Naive B cell (primary cell): ENCODE measurements around the gene PIGN. TPM values are rescaled to one million over a fixed set of nuclear protein-coding genes. Genes with fewer than 3 reads are reported as not detected.
A peak's percentile ranks its signal among the peaks of the same experiment; 100 is the strongest.

Experiments used
- ATAC-seq, 2 donors: fragments of 150-1000 bp; cut with Tn5 transposase; 2 replicates each; pipeline ENCODE4 v1.10.0; 2021; ENCODE audit warnings: low read depth in 2 of 2, mild to moderate bottlenecking in 2 of 2, moderate library complexity in 2 of 2
- DNase-seq: peaks from one replicate; pipeline ENCODE4 v3.0.0; 2022
- H3K27ac Mint-ChIP-seq, 6 donors: one replicate each; pipeline ENCODE4 v1.8.0; 2020 to 2022; ENCODE audit warnings: mild to moderate bottlenecking in 6 of 6, mixed read lengths in 6 of 6, moderate library complexity in 5 of 6, inconsistent platforms in 2 of 6
- H3K27me3 Mint-ChIP-seq, 3 donors: one replicate each; pipeline ENCODE4 v1.8.0; 2021 to 2022; ENCODE audit warnings: mixed read lengths in 3 of 3, mild to moderate bottlenecking in 1 of 3
- H3K36me3 Mint-ChIP-seq, 2 donors: one replicate each; pipeline ENCODE4 v1.8.0; 2020 to 2022; ENCODE audit warnings: mixed read lengths in 2 of 2, inconsistent platforms in 1 of 2, mild to moderate bottlenecking in 1 of 2
- H3K4me1 Mint-ChIP-seq, 3 donors: one replicate each; pipeline ENCODE4 v1.8.0; 2020 to 2022; ENCODE audit warnings: mixed read lengths in 3 of 3, inconsistent platforms in 1 of 3, mild to moderate bottlenecking in 1 of 3, moderate library complexity in 1 of 3
- H3K4me3 Mint-ChIP-seq, 8 donors: one replicate each; pipeline ENCODE4 v1.8.0; 2020 to 2022; ENCODE audit warnings: mild to moderate bottlenecking in 8 of 8, mixed read lengths in 8 of 8, moderate library complexity in 8 of 8, inconsistent platforms in 2 of 8
- H3K9me3 Mint-ChIP-seq, 7 donors: one replicate each; pipeline ENCODE4 v1.8.0; 2020 to 2022; ENCODE audit warnings: mixed read lengths in 7 of 7, mild to moderate bottlenecking in 5 of 7, inconsistent platforms in 2 of 7, moderate library complexity in 1 of 7
- polyA plus RNA-seq, 6 donors: library from polyadenylated mRNA; unstranded; fragments of 300-500 nt; fragmentation: Illumina TruSeq; gene quantifications; one replicate each; pipeline ENCODE4 v1.2.3, GENCODE V29; 2021; ENCODE audit warnings: low read depth in 6 of 6

PIGN gene
- polyA plus RNA-seq, 6 donors from 2014 or later = 6.4 to 18.5 (median 14.7) TPM

DNA sequence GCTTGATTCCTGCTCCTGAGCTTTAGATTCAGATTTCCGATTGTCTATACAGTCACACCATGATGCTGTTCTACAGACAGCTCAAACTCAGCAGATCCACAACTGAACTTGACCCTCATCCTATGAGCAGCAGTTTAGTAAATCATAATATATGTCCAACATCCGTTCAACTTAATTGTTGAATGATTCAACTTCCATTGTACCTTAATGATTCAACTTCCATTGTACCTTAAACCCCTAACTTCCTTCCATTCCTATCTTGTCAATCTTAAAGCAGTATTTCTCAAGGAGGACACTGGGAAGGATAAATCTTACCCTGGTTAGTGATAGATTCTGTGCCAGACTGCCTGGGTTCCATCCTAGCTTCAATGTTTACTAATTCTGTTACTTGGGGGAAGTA is 60.1 kb downstream of the PIGN start:
- no peak for DNase-seq
- Mint-ChIP-seq H3K27ac (peak overlapping the region in 1 of 6 donors; percentile 34), H3K36me3 (peaks cover 0 to 6% of the 10 kb centered on the region in 2 donors), H3K9me3 (no peaks in the 10 kb centered on the region), H3K27me3 (no peaks in the 10 kb centered on the region), H3K4me3 (no peak overlapping the region), H3K4me1 (no peaks in the 10 kb centered on the region)
- no peak for ATAC-seq

DNA sequence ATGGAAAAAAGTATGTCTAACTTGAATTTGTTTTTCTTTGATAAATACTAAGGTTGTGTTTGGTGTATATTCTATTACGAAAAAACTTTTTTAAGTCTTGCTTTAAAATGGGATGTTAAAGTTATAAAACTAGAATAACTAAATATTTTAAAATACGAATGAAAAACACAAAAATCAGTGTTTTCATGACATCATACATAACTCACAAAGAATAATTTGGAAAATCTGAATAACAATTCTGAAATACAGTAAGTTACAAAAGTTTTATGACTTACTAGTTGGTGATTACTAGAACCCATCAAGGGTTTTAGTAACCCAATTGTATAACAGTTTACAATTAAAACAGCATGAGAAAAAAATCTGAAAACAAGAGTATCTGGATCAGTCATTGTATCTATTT is 61.2 kb downstream of the PIGN start:
- Mint-ChIP-seq H3K36me3 (peaks cover 0 to 10% of the 10 kb centered on the region in 2 donors), H3K9me3 (no peaks in the 10 kb centered on the region)

DNA sequence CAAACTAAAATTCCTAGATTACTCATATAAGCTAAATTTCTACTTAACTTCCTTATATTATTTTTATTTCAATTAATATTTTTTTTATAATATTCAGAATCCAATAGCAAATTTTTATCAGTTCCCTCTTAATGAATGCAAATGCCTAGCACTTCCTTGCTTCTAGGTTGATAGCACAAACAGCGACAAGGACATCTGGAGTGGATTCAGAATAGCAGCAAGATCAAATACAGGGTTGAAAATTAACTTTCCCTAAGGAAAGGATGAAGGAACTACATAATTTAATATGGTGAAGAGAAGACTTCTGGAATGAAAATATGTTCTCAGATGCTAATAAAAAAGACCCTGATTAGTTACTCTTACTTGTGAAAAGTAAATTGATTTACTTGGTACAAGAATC is 64.5 kb downstream of the PIGN start:
- Mint-ChIP-seq H3K27me3 (no peaks in the 10 kb centered on the region), H3K9me3 (no peaks in the 10 kb centered on the region), H3K27ac (no peak overlapping the region), H3K36me3 (peaks cover 15 to 19% of the 10 kb centered on the region in 2 donors), H3K4me1 (no peaks in the 10 kb centered on the region), H3K4me3 (no peak overlapping the region)
- ATAC-seq (no peak), DNase-seq (no peak)

More for the DNA sequence above, 61.2 kb downstream of the PIGN start:
- no peak overlapping the region for H3K4me3 Mint-ChIP-seq
- H3K4me1 Mint-ChIP-seq = no peaks in the 10 kb centered on the region
- DNase-seq (no peak), ATAC-seq (no peak)
- H3K27ac Mint-ChIP-seq = no peak overlapping the region
- H3K27me3 Mint-ChIP-seq = no peaks in the 10 kb centered on the region

DNA sequence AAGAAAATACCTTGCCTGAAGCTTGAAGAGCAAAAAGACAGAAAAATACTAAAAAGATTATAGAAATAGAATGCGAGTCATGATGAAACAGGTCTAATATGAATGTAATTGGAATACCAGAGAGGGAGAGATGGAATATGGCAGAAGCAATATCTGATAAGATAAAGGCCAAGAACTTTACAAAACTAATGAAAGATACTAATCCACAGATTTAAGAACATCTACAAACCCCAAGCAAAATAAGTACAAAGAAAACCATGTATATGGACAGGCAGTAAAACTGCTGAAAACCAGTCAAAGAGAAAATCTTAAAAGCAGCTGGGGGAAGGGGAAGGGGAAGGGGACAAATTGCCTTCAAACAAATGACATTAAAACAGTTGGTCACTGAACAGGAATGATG is 67.0 kb downstream of the PIGN start:
- no peaks in the 10 kb centered on the region for H3K9me3 Mint-ChIP-seq

DNA sequence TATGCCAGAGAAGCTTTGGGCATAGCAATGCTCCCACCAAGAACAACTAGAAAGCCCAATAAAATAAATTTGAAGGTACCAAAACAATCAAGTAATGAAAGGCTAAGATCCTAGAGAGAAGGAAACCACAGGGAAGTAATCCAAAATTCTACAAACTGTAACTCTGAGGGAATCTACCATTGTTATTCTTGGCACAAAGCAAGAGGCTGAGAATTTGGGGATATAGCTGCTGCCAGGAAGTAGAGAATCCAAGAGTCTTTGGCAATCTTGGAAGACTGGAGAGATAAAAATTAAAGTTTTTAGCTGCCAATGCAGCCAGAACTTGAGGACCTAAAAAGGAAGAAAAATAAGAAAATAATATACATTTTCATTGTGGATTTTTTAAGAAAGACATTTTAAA is 68.5 kb downstream of the PIGN start:
- no peaks in the 10 kb centered on the region for H3K27me3 Mint-ChIP-seq

More for the DNA sequence above, 67.0 kb downstream of the PIGN start:
- Mint-ChIP-seq H3K27me3 (no peaks in the 10 kb centered on the region), H3K36me3 (peaks cover 15 to 19% of the 10 kb centered on the region in 2 donors), H3K4me1 (no peaks in the 10 kb centered on the region), H3K27ac (no peak overlapping the region), H3K4me3 (no peak overlapping the region)
- DNase-seq = no peak
- ATAC-seq = no peak

DNA sequence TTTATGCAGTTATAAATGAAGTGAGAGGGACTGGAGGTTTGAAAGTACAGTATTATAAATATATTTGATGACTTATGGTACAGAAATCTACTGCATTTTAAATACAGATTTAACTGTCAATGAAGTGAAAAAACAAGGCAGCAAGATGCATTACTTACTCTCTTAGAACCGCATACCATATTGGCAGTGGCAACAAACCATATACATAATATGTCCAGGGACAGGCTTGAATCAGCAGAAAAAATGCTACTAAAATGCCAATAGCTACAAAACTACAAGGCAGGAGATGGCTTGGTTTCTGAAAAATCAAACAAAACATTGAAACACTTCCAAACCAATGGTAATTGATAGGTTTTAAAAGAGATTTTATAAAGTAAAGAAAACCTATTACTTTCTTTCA is 77.2 kb downstream of the PIGN start:
- peaks cover 7 to 17% of the 10 kb centered on the region in 2 donors for H3K36me3 Mint-ChIP-seq

More for the DNA sequence above, 68.5 kb downstream of the PIGN start:
- Mint-ChIP-seq H3K36me3 (peaks cover 23 to 26% of the 10 kb centered on the region in 2 donors), H3K4me3 (no peak overlapping the region), H3K9me3 (no peaks in the 10 kb centered on the region), H3K4me1 (no peaks in the 10 kb centered on the region), H3K27ac (no peak overlapping the region)
- ATAC-seq = no peak
- no peak for DNase-seq

DNA sequence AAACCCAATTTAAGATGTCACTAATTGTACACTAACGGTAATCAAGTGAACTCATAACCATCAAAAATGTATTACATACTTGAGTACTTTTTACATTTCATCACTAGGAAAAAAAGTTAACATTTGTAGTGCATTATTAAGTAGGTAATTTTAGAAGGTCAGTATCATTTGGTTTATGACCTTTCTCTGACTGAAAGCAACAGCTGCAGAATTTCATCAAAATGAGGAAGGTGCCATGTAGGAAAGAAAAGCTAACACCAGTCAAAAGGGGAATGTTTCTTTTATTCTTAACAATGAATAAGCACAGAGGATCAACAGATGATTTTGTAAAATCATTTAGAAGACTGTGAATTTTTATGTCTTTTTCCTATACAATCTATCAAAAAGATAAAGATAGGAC is 79.0 kb downstream of the PIGN start:
- Mint-ChIP-seq H3K36me3 (peaks cover 0 to 11% of the 10 kb centered on the region in 2 donors), H3K4me1 (no peaks in the 10 kb centered on the region), H3K4me3 (no peak overlapping the region), H3K9me3 (no peaks in the 10 kb centered on the region), H3K27ac (no peak overlapping the region), H3K27me3 (no peaks in the 10 kb centered on the region)
- ATAC-seq (no peak), DNase-seq (no peak)

More for the DNA sequence above, 77.2 kb downstream of the PIGN start:
- no peaks in the 10 kb centered on the region for H3K9me3 Mint-ChIP-seq
- H3K4me1 Mint-ChIP-seq = no peaks in the 10 kb centered on the region
- DNase-seq (no peak), ATAC-seq (no peak)
- H3K27ac Mint-ChIP-seq = no peak overlapping the region
- no peaks in the 10 kb centered on the region for H3K27me3 Mint-ChIP-seq
- no peak overlapping the region for H3K4me3 Mint-ChIP-seq

DNA sequence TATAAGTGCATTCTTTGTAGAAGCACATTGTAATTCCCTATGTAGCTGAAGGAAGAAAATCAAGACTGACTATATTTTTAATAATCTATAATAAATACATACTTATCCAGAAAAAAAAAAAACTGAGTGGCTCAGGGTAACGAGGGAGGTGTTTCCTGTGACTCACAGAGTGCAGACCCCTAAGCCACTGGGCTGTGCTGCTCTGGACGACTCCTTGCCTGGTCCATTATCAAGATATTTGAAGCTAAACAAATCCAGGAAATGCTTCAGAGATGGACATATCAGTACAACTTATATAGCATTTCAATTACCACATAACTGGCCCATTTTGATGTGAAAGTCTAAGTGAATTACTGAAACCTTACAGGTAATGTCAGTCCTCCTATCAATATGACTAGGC is 80.6 kb downstream of the PIGN start:
- H3K27me3 Mint-ChIP-seq = no peaks in the 10 kb centered on the region
- H3K4me3 Mint-ChIP-seq = no peak overlapping the region
- no peak overlapping the region for H3K27ac Mint-ChIP-seq
- ATAC-seq (no peak), DNase-seq (no peak)
- no peaks in the 10 kb centered on the region for H3K4me1 Mint-ChIP-seq
- no peaks in the 10 kb centered on the region for H3K9me3 Mint-ChIP-seq
- peaks cover 6 to 22% of the 10 kb centered on the region in 2 donors for H3K36me3 Mint-ChIP-seq

DNA sequence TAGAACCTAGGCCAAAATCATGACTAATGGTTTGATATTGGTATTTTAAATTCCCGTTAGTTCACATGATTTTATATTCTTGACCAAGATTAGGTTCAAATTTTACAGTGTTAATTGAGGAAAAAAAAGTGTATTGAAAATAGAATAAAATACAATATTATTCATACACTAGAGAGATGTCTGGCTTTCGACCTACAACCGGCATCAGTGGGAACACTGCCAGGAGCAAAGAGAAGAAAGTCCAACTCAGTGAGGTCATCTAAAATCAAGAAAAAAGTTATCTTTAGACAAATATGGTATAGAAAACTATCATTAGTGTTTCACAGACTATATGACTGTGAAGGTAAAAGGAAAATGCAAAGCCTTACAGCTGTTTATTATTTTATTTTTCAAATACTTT is 81.5 kb downstream of the PIGN start:
- H3K27me3 Mint-ChIP-seq = no peaks in the 10 kb centered on the region
- DNase-seq (no peak), ATAC-seq (no peak)
- no peaks in the 10 kb centered on the region for H3K9me3 Mint-ChIP-seq
- H3K4me3 Mint-ChIP-seq = no peak overlapping the region
- no peaks in the 10 kb centered on the region for H3K4me1 Mint-ChIP-seq
- H3K36me3 Mint-ChIP-seq = peaks cover 6 to 24% of the 10 kb centered on the region in 2 donors
- H3K27ac Mint-ChIP-seq = no peak overlapping the region

DNA sequence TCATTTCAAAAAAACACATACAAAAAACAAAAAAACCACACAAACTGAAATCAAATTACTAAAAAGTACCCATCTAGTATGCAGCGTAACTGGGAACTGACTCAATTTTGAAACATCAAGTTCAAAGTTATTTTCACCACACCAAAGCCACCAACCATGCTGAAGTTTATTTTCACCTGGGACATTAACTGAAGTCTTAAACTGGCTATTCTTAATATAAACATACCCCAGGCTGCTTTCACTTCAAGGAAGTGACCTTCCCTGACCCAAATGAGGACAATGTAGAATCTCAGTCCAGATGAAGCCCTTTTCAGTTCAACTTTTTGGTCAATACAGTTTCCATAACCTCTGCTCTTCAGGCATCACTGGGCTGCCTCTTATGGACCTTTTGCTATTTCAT is 84.6 kb downstream of the PIGN start:
- Mint-ChIP-seq H3K9me3 (peaks cover 3 to 13% (median 6%) of the 10 kb centered on the region in 7 donors), H3K4me3 (no peak overlapping the region), H3K36me3 (peaks cover 26 to 46% of the 10 kb centered on the region in 2 donors), H3K4me1 (no peaks in the 10 kb centered on the region), H3K27me3 (no peaks in the 10 kb centered on the region), H3K27ac (peak overlapping the region in 2 of 6 donors; percentile 30 to 74)
- no peak for ATAC-seq
- DNase-seq = no peak

DNA sequence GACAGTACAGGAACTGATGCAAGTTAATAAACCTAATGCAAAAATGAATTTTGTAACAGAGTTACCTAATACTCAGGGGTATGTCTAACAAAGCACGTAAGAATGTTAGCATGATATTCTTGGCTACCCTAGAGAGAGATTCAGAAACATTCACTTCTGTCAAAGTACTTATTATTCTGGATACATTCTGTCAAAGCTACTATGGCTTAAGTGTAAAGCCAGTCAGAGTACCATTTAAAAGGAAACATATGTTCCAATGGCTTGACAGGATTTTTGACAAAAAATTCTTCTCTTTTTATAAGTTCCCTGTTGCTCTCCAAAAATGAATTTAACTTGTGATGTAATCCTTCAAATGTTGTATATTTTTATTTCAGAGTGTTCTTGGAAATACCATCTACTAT is 85.5 kb downstream of the PIGN start:
- H3K9me3 Mint-ChIP-seq = peaks cover 3 to 13% (median 6%) of the 10 kb centered on the region in 7 donors
- no peak for ATAC-seq
- peaks cover 26 to 42% of the 10 kb centered on the region in 2 donors for H3K36me3 Mint-ChIP-seq
- no peak for DNase-seq
- no peak overlapping the region for H3K27ac Mint-ChIP-seq
- no peaks in the 10 kb centered on the region for H3K27me3 Mint-ChIP-seq
- no peak overlapping the region for H3K4me3 Mint-ChIP-seq
- no peaks in the 10 kb centered on the region for H3K4me1 Mint-ChIP-seq

DNA sequence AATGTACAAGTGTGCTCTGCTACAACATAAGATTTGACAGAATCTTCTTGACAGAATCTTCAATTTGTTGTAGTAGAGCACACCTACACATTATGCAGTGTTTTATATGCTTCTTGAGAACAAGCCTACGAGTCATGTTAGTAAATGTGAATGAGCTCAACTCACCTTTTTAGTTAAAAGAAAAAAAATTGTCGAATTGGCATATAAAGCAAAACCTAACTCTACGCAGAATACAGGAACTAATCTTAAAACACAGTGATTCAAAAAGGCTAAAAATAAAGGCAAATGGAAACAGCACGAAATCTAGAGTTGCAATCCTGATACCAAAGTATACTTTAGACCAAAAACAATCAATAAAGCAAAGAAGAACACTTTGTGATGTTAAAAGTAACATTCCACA is 87.9 kb downstream of the PIGN start:
- H3K27me3 Mint-ChIP-seq = no peaks in the 10 kb centered on the region
- H3K4me1 Mint-ChIP-seq = no peaks in the 10 kb centered on the region
- no peak overlapping the region for H3K27ac Mint-ChIP-seq
- no peak for DNase-seq
- no peak overlapping the region for H3K4me3 Mint-ChIP-seq
- ATAC-seq = no peak
- H3K9me3 Mint-ChIP-seq = peaks cover 3 to 13% (median 6%) of the 10 kb centered on the region in 7 donors
- H3K36me3 Mint-ChIP-seq = peaks cover 26 to 57% of the 10 kb centered on the region in 2 donors

DNA sequence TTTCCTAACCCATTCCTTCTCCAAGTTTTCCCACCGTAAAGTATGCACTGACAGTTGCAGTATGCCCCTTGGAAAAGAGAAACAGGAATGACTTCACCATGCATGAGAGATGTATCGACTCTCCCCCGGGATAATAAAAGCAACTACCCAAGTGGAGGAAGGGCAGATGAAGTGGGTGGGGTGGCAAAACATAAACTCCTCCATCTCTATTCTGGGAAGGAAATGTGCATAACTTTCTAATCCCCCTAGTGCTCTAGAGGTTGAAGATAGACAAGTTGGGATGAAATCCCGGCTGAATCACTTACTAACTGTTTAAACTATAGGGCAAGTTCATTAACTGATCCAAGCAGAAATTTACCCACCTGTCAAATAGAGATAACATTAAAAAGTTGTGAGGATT is 89.2 kb downstream of the PIGN start:
- Mint-ChIP-seq H3K27me3 (no peaks in the 10 kb centered on the region), H3K9me3 (peaks cover 3 to 13% (median 6%) of the 10 kb centered on the region in 7 donors), H3K4me3 (no peak overlapping the region), H3K4me1 (no peaks in the 10 kb centered on the region), H3K27ac (no peak overlapping the region), H3K36me3 (peaks cover 26 to 58% of the 10 kb centered on the region in 2 donors)
- DNase-seq (no peak), ATAC-seq (no peak)

DNA sequence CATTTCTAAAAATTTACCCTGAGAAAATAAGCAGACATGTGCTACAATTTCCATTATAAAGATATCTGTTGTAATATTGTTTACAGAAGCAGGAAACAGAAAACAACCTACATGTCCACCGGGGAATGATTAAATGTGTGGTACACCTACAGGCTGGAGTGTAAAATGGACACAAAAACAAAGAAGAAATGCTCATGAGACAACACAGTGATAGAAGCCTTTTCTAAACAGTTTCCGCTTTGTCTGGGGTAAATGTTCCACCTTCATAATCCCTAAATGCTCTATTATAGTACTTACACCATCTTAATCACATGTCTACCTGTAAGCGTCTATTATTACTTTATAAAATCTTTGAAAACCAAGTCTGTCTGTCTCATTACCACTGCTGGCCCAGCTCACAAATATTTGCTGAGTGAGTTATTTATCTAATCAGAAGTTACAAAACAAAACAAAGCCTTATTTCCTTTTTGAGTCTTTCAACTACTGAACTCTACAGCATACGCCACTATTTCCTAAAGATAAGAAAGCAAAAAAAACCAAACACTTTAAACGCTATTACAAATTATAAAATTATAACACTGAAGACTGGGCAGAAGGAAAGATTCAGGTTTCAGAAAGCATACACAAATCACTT is 95.3 kb downstream of the PIGN start:
- no peak overlapping the region for H3K27ac Mint-ChIP-seq
- ATAC-seq = no peak
- no peaks in the 10 kb centered on the region for H3K27me3 Mint-ChIP-seq
- H3K4me1 Mint-ChIP-seq = no peaks in the 10 kb centered on the region
- no peak overlapping the region for H3K4me3 Mint-ChIP-seq
- no peak for DNase-seq
- peaks cover 16 to 35% of the 10 kb centered on the region in 2 donors for H3K36me3 Mint-ChIP-seq
- H3K9me3 Mint-ChIP-seq = no peaks in the 10 kb centered on the region

DNA sequence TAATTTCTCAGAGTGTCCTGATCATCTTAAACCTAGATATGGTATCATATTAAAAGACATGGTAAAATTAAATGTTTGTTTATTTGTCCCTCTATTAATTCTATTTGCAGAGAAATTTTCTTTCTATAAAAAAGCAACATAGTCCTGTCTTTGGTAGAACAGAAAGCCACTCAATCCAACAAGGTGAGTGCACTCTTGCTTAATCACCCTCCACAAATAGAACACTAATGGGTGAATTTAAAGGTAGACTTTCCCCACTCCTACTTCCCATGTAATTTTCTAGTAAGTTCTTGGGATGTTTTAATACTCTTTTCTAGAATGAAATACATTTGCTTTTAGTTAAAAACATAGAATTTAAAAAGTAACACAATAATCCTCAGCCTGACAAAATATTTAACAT is 97.7 kb downstream of the PIGN start:
- no peak for ATAC-seq
- no peaks in the 10 kb centered on the region for H3K9me3 Mint-ChIP-seq
- H3K4me3 Mint-ChIP-seq = no peak overlapping the region
- no peaks in the 10 kb centered on the region for H3K27me3 Mint-ChIP-seq
- H3K4me1 Mint-ChIP-seq = no peaks in the 10 kb centered on the region
- no peak overlapping the region for H3K27ac Mint-ChIP-seq
- no peak for DNase-seq
- peaks cover 20 to 35% of the 10 kb centered on the region in 2 donors for H3K36me3 Mint-ChIP-seq
